ENCODE data around the gene TCIRG1. TPM values are rescaled to one million over a fixed set of nuclear protein-coding genes. Genes with fewer than 3 reads are reported as not detected.
A peak's percentile ranks its signal among the peaks of the same experiment; 100 is the strongest.

Gene TCIRG1
- total and polyA plus RNA-seq, 2 of the 13 experiments (the other 11 are each of a cell fraction or from before 2014, with no cell fraction given), result 48.0 to 69.6 TPM

DNA sequence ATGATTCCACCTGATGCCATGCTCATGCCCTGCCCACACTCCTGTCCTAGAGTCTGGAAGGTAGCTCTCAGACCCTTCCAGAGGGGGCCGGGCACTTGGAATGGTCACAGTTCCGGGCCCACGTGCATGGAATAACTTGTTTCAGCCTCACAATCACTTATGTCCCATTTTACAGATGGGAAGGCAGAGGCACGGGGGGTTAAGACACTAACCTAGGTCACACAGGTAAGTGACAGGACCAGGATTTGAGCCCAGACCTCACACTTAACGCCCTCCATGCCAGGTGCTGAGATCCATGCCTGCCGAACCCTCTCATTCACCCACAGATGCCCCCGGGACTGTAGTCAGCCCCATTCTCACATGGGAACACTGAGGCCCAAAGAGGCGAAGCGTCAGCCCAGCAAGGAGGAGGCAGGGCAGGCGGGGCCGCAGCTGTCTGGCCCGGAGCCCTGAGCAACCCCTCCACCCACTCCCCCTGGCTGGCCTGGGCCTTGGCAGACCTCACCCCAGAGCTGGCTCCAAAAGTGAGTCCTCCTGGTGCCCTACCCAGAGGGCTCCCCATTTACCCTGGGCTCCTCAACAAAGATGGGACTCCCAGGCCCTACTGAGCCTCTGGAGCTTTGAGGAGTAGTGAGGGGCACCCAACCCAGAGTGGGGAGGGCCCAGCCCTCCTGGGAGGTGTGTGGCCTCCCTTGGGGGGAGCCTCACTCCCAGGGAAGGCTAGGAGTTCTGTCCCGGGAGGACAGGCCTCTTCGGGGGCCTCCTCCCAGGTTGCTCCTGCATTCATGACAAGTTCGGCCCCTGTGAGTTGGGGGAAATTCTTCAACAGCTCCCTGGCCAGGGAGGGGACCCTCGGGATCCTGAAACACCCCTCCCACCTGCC lies 31.1 kb upstream of the TCIRG1 start (continued):
- TF ChIP-seq THAP9 (CRISPR knock-in tag; IDR thresholded peaks at IDR 0.05; ENCODE audit: borderline replicate concordance) (no peak), ARID5B (CRISPR knock-in tag; IDR thresholded peaks at IDR 0.05) (no peak), ESRRA (CRISPR knock-in tag; IDR thresholded peaks at IDR 0.05; ENCODE audit: low read depth) (no peak), PCBP1 (IDR thresholded peaks at IDR 0.05; ENCODE audit: borderline replicate concordance, low read depth, low read length) (no peak), ZNF253 (CRISPR knock-in tag; IDR thresholded peaks at IDR 0.05; ENCODE audit: borderline replicate concordance) (no peak), ZNF251 (CRISPR knock-in tag; IDR thresholded peaks at IDR 0.05) (no peak), ZNF34 (CRISPR knock-in tag; IDR thresholded peaks at IDR 0.05; ENCODE audit: borderline replicate concordance) (no peak), SKI (IDR thresholded peaks at IDR 0.05; ENCODE audit: partially characterized antibody) (no peak), BCL6 (CRISPR knock-in tag; IDR thresholded peaks at IDR 0.05) (no peak), ZNF547 (CRISPR knock-in tag; IDR thresholded peaks at IDR 0.05) (no peak), ZBTB37 (CRISPR knock-in tag; IDR thresholded peaks at IDR 0.05) (no peak), EP300 (IDR thresholded peaks at IDR 0.05; ENCODE audit: low read depth in 2 of 2, low read length in 2 of 2) (no peak), EP300 (CRISPR knock-in tag; IDR thresholded peaks at IDR 0.05; ENCODE audit: borderline replicate concordance) (no peak), MATR3 (CRISPR knock-in tag; IDR thresholded peaks at IDR 0.05) (no peak), PTBP1 (IDR thresholded peaks at IDR 0.05; ENCODE audit: low read depth, low read length, poor library complexity, severe bottlenecking) (no peak), MAFK (conservative IDR thresholded peaks at IDR 0.05 in 1 of 2, IDR thresholded peaks at IDR 0.05 in 1 of 2; ENCODE audit: low read length in 2 of 2) (no peak), POGZ (CRISPR knock-in tag; IDR thresholded peaks at IDR 0.05) (no peak), ZNF335 (CRISPR knock-in tag; IDR thresholded peaks at IDR 0.05) (no peak), ZMYM3 (CRISPR knock-in tag; IDR thresholded peaks at IDR 0.05) (peak; percentile 71), ZNF234 (CRISPR knock-in tag; conservative IDR thresholded peaks at IDR 0.05) (no peak)
- TF ChIP-seq, protein P1, sequence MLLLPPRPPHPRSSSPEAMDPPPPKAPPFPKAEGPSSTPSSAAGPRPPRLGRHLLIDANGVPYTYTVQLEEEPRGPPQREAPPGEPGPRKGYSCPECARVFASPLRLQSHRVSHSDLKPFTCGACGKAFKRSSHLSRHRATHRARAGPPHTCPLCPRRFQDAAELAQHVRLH (CRISPR knock-in tag; IDR thresholded peaks at IDR 0.05; ENCODE audit: borderline replicate concordance, low read depth), result no peak

All from HepG2 (cell line).